Dermis blood vessel endothelial cell (primary cell): ENCODE results near the gene NKX2-4. TPM values are rescaled to one million over a fixed set of nuclear protein-coding genes. Genes with fewer than 3 reads are reported as not detected.
A peak's percentile ranks its signal among the peaks of the same experiment; 100 is the strongest.
"Not testable (repeated sequence)": the region's sequence is repeated elsewhere in the genome, so short reads cannot be mapped to it uniquely, and the experiment has no call there.

Experiments
- DNase-seq: peaks from one replicate; pipeline ENCODE4 v3.0.0; 2010
- total RNA-seq: library from RNA; depleted of rRNA; stranded (reverse); fragments of >200 nt; gene quantifications from 2 replicates; pipeline ENCODE4 v1.2.3, GENCODE V29; 2014

Gene NKX2-4
- total RNA-seq = not detected in 2 replicates

DNA sequence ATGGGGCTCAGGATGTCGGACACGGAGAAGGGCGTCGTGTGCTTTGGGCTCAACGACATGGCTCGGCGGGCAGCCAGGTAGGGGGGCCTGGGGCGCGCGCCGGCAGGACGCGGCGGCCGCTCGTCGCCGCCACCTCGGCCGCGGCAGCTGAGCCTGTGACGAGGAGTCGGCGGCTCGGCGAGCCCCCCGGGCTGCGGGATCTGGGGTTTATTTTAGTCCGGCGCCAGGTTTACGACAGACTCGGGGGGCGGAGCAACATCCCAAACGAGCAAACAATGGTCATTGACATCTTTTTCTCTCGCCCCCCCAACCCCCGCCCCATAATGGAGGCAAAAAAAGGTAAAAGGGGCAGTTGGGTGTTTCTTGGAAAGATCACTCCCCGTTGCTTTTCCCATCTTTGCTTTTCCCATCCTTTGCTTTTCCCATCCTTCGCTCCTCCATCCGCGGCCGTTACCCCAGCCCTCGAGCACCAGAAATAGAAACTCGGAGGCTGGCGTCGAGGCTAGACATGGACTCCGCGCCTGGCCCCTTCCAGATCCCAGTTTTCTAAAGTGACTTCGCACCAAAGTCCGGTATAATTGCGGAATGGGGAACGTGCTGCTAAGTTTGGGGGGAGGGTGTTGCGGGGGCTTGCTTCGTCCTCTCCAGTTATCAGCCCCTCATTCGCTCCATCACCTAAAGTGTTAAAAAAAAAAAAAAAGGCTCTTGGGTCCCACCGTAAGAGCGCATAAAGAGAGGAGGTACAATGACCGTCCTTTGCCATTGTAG lies at the start of gene NKX2-4:
TSS of gene NKX2-4 (minus strand) at position 186 of the 768 bp plus-strand sequence. CDS start at position 59, 127 bp downstream.
- DNase-seq = no peak

GRCh38 chr20:21437816-21438215 lies 40.5 kb upstream of the NKX2-4 start:
- DNase-seq = no peak

DNA sequence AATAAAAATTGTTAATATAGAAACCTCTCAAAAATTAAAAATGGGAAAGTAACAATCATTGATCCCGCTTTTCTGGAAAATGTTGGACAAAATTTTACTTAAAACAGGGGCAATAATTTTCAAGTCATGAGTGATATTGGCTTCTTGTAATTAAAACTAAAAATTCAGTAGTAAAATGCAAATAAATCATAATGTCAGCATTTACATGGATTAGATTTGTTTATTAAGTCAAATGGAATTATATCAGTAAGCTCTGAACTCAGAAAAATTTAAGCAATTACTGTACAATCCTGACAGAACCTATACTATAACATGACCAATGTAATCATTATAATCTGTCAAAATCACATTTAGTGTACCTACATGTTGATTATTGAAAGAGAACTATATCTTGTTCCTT lies 39.9 kb upstream of the NKX2-4 start:
- DNase-seq = no peak

DNA sequence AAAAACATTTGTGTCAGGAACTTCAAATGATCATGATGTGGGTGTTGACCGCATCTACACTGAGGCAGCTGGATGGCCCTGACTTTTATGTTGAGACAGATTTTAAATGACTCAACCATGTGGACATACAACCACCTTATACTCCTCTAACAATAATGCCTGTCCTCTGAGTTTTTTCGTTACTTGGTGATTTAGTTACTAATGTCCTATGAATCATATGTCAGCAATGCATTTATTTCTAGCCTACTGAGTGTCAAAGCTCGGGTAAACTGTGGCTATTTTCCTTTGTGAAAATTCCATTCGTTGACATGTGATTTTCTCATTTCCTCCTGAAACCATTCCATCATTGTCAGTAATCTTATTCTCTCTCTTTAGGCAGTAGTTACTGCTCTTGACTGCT lies 38.9 kb upstream of the NKX2-4 start:
- DNase-seq = peak; percentile 44

DNA sequence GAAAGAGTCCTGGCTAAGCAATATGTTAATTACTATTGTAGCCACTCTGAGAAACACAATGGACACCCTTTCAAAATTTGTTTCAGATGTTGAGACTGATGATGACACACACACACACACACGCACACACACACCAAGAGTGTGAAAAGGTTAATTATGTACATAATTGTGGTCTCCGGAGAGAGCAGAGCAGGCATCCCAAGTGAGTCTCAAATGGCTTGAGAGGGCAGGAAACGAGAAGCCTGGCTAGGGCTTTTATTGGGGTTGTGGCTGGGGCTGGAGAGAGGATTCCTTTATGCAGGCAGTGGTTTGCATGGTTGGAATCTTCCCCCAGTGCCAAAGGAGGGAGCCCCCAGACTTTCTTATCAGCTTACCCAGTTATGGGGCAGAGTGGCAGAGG lies 38.2 kb upstream of the NKX2-4 start:
- no peak for DNase-seq

GRCh38 chr20:21433329-21433890 lies 36.1 kb upstream of the NKX2-4 start:
- no peak for DNase-seq

DNA sequence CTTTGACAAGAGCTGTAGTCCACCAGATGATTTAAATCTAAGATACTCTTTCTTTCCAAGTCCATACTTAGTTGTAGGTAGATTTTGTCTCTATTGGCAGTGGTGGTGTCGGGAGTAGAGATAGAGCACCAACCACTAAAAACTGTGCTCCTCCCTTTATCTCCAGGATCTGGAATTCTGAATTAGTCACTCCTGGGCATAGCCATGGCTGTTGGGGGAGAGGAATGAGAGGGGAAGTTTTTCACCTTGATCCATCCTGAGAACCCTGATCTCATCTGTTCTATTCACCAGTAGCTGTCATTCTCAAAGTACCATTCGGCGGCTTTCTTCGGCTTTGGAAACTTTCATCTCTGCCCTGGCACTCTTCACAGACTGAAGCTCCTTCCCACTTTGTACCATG lies 35.6 kb upstream of the NKX2-4 start:
- no peak for DNase-seq

GRCh38 chr20:21430020-21430419 lies 32.7 kb upstream of the NKX2-4 start:
- DNase-seq = no peak

- no peak for DNase-seq
Observed at GRCh38 chr20:21424846-21425245, 27.5 kb upstream of the NKX2-4 start.

DNA sequence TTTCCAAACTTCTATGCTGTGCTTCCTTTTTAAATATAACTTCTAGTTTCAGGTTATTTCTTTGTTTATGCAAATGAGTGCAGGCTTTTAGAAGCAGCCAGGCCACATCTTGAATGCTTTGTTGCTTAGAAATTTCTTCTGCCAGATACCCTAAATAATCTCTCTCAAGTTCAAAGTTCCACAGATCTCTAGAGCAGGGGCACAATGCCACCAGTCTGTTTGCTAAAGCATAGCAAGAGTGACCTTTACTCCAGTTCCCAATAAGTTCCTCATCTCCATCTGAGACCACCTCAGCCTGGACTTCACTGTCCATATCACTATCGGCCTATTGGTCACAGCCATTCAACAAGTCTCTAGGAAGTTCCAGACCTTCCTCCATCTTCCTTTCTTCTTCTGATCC lies 26.4 kb upstream of the NKX2-4 start:
- not testable (repeated sequence) for DNase-seq

DNA sequence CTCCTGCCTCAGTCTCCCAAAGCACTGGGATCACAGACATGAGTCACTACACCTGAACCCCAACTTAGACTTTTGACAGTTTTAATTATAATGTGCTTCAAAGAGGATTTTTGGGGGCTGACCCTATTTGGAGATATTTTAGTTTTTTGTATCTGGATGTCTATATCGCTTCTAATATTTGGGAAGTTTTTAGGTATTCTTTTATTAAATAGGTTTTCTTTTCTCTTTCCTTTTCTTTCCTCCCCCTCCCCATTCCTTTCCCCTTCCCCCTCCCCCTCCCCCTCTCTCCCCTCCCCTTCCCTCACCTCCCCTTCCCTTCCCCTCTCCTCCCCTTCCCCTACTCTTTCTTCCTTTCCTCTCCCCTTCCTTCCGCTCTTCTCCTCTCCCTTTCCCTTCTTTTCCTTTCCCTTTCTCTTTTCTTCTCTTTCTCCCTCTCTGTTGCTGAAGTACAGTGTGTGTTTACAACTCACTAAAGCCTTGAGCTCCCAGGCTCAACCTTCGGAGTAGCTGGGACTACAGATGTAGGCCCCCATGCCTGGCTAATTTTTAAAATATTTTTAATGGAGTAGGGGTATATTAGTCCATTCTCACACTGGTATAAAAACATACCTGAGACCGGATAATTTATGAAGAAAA lies 24.4 kb upstream of the NKX2-4 start:
- no peak for DNase-seq

- DNase-seq = not testable (repeated sequence)
Observed at GRCh38 chr20:21419147-21419546, 21.8 kb upstream of the NKX2-4 start.

GRCh38 chr20:21413996-21414395 lies 16.7 kb upstream of the NKX2-4 start:
- not testable (repeated sequence) for DNase-seq

DNA sequence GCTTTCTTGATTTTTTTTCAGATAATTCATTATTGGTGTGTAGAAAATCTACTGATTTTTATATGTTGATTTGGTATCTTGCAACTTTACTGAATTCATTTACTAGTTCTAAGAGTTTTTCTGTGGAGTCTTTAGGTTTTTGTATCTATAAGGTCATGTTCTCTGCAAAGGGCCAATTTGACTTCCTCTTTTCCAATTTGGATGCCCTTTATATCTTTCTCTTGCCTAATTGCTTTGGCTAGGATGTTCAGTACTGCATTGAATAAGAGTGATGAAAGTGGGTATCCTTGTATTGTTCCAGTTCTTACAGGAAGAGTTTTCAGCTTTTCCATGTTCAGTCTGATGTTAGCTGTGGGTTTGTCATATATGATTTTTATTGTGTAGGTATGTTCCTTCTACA lies 14.4 kb upstream of the NKX2-4 start:
- no peak for DNase-seq

DNA sequence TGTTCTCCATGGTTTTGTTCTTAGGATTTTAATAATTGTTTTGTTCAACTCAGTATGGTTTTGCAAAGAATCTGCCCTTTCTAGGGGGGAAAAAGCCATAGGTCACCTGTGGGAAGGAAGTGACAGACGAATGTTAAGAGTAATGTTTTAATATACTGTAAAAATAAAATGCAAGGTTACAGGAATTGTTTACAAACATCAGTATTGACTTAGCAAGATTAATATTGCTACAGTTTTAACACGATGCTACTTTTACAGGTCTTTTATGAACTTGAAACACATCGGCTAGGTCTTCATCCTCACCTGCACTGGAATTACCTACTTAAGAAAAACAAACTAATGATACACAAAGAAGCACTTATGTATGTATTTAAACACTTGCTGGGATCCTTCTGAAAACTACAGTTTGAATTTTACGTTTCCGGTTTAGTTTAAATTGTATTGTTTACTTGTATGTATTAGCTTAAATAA lies 1.7 kb upstream of the NKX2-4 start:
- no peak for DNase-seq

- DNase-seq = no peak
Observed at GRCh38 chr20:21398109-21399004, 1.0 kb upstream of the NKX2-4 start.

DNA sequence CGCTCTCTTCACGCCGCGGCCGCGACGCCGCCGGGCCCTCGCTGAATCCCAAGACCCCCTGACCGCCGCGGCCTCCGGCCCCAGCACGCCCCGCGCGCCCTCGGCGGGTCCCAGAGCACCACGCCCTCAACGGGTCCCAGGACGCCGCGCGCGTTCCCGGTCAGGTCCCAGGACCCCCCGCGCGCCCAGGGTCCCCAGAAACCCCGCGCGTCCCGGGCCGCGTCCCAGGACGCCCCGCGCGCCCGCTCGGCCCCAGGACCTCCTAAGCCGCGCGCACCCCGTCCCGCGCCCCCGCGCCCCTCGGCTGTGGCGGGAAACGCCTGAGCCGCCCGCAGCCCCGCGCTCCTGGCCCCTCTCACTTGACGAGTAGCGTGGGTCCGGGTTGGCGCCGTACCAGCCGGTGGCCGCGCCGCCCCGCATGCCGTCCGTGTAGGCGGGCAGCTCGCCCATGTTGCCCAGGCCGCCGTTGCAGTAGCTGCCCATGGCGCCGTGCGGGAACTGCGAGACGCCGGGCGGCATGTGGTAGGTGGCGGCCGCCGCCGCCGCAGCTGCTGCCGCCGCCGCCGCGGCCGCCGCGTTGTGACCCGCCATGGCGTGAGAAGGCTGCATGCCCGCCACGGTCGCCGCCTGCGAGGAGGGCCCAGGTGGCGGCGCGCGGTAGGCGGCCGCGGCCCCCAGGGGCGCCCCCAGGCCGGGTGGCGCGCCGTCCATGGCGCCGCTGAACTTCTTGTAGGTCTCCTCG lies 556 bp downstream of the NKX2-4 start:
- no peak for DNase-seq

DNA sequence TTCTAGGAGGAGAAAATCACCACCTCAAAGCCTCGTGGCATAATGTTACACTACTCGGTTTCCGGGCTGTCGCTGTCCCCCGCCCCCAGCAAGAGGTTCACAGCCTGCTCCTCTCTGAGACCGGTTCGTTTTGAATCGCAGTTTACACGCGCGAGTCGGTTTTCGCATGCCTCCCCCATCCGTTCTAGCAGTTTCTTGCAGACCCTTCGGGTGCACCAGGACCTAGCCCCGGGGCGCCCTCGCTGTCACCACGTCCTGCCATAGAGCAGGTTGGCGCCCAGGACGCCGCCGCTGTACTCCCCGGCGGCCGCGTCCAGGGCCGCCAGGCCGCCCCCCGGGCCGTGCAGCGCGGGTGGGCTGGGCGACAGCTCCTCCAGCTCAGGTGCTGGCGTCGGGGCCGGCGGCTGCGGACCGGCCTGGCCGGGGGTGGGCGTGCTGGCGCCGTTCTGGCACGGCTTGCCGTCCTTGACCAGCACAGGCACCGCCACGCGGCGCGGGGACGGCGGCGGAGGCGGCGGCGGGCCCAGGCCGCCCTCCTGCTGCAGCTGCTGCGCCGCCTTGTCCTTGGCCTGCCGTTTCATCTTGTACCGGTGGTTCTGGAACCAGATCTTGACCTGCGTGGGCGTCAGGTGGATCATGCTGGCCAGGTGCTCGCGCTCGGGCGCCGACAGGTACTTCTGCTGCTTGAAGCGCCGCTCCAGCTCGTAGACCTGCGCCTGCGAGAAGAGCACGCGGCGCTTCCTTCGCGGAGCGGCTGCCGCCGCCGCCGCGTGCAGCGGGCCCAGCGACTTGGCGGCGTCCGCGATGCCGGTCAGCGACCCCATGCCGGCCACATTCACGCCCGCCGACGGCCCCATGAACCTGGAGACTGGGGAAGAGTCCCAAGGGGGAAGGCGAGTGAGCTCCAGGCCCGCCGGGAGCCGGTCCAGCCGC lies 1.4 kb downstream of the NKX2-4 start:
- peak; percentile 29 for DNase-seq

- DNase-seq = no peak
Observed at GRCh38 chr20:21395051-21395665, 2.2 kb downstream of the NKX2-4 start.

GRCh38 chr20:21394551-21394950 lies 2.8 kb downstream of the NKX2-4 start:
- no peak for DNase-seq
